Mesendoderm (in vitro differentiated cells): ENCODE results near the gene XKR7.

Experiments used
- DNase-seq: peaks from one replicate; pipeline ENCODE4 v3.0.0; 2013
- H2AK5ac ChIP-seq: 2 replicates; pipeline ENCODE4 v1.6.1; 2013; ENCODE audit warnings: low read length, inconsistent platforms
- H2BK120ac ChIP-seq: 2 replicates; pipeline ENCODE4 v1.6.1; 2013; ENCODE audit warnings: low read depth, mild to moderate bottlenecking, low read length, moderate library complexity, mixed read lengths
- H2BK15ac ChIP-seq: replicated peaks from 2 replicates; pipeline ENCODE4 v1.6.1; 2013; ENCODE audit warnings: low read depth, mild to moderate bottlenecking, moderate library complexity
- H2BK5ac ChIP-seq: 2 replicates; pipeline ENCODE4 v1.6.1; 2013; ENCODE audit warnings: low read length, inconsistent platforms
- H3K18ac ChIP-seq: 2 replicates; pipeline ENCODE4 v1.6.1; 2013; ENCODE audit warnings: mild to moderate bottlenecking, low read length, mixed read lengths
- H3K23ac ChIP-seq: one replicate; pipeline ENCODE4 v1.6.1; 2013; ENCODE audit warnings: low read length
- H3K27ac ChIP-seq: 2 replicates; pipeline ENCODE4 v1.5.1; 2013; ENCODE audit warnings: low read depth, mild to moderate bottlenecking, inconsistent platforms, low read length, moderate library complexity
- H3K27me3 ChIP-seq: 2 replicates; pipeline ENCODE4 v1.6.1; 2013; ENCODE audit warnings: low read length, control low read depth, mild to moderate bottlenecking, inconsistent platforms; ENCODE audit not compliant: insufficient read depth, poor library complexity
- H3K36me3 ChIP-seq: 2 replicates; pipeline ENCODE4 v1.6.1; 2013; ENCODE audit warnings: low read length, inconsistent platforms; ENCODE audit not compliant: control insufficient read depth, insufficient read depth
- H3K4ac ChIP-seq: one replicate; pipeline ENCODE4 v1.6.1; 2013; ENCODE audit warnings: low read depth, mild to moderate bottlenecking, low read length, moderate library complexity
- H3K4me1 ChIP-seq: 2 replicates; pipeline ENCODE4 v1.6.1; 2013; ENCODE audit warnings: low read depth, low read length, inconsistent platforms; ENCODE audit not compliant: control insufficient read depth
- H3K4me2 ChIP-seq: 2 replicates; pipeline ENCODE4 v1.6.1; 2013; ENCODE audit warnings: low read length
- H3K4me3 ChIP-seq: 2 replicates; pipeline ENCODE4 v1.5.1; 2013; ENCODE audit warnings: mild to moderate bottlenecking, low read length
- H3K56ac ChIP-seq: one replicate; pipeline ENCODE4 v1.6.1; 2013; ENCODE audit warnings: low read length
- H3K79me1 ChIP-seq: 2 replicates; pipeline ENCODE4 v1.6.1; 2013; ENCODE audit warnings: low read length, inconsistent platforms
- H3K79me2 ChIP-seq: 2 replicates; pipeline ENCODE4 v1.6.1; 2013; ENCODE audit warnings: mild to moderate bottlenecking, low read length; ENCODE audit not compliant: control insufficient read depth, insufficient read depth
- H3K9ac ChIP-seq: 2 replicates; pipeline ENCODE4 v1.6.1; 2013; ENCODE audit warnings: low read length, inconsistent platforms
- H4K5ac ChIP-seq: one replicate; pipeline ENCODE4 v1.6.1; 2013; ENCODE audit warnings: low read length
- H4K8ac ChIP-seq: one replicate; pipeline ENCODE4 v1.6.1; 2013; ENCODE audit warnings: low read depth, mild to moderate bottlenecking, control low read depth, low read length, moderate library complexity
- WGBS: extraction: QIAGEN DNeasy Blood & Tissue Kit; methylation state at CpG from one replicate; pipeline ENCODE4 v1.1.7; 2013; ENCODE audit warnings: low lambda C conversion rate, missing lambda C conversion rate; ENCODE audit not compliant: insufficient coverage; ENCODE audit errors: extremely low coverage; 5-methylcytosine and 5-hydroxymethylcytosine counted together

XKR7 gene

GRCh38 chr20:31988430-31989015 is 20.6 kb downstream of the XKR7 start:
- Histone ChIP-seq H3K4me1 (no peaks in the 10 kb centered on the region), H3K4me2 (no peak overlapping the region), H4K8ac (no peak overlapping the region), H3K79me1 (no peaks in the 10 kb centered on the region), H2BK15ac (no peak overlapping the region), H3K18ac (no peak overlapping the region), H3K4ac (no peak overlapping the region), H3K27ac (no peak overlapping the region), H2BK120ac (no peak overlapping the region), H3K9ac (no peak overlapping the region), H3K36me3 (no peaks in the 10 kb centered on the region), H3K79me2 (no peaks in the 10 kb centered on the region), H3K23ac (no peak overlapping the region), H2BK5ac (no peak overlapping the region), H2AK5ac (no peak overlapping the region), H3K4me3 (no peak overlapping the region), H4K5ac (no peak overlapping the region), H3K27me3 (no peaks in the 10 kb centered on the region), H3K56ac (no peak overlapping the region)
- WGBS: no CpG with 5 or more reads among the region's 5 CpGs
- no peak for DNase-seq

GRCh38 chr20:31989030-31989645 is 21.2 kb downstream of the XKR7 start:
- H3K4ac ChIP-seq: no peak overlapping the region
- H2BK5ac ChIP-seq: no peak overlapping the region

GRCh38 chr20:31990641-31991338 is 22.8 kb downstream of the XKR7 start:
- H4K5ac ChIP-seq: no peak overlapping the region
- no peak overlapping the region for H3K4me3 ChIP-seq

More at GRCh38 chr20:31989030-31989645, 21.2 kb downstream of the XKR7 start:
- Histone ChIP-seq H2BK15ac (no peak overlapping the region), H3K23ac (no peak overlapping the region), H3K79me1 (no peaks in the 10 kb centered on the region), H3K4me2 (no peak overlapping the region), H3K27me3 (peaks cover 2% of the 10 kb centered on the region), H4K8ac (no peak overlapping the region), H3K27ac (no peak overlapping the region), H3K79me2 (no peaks in the 10 kb centered on the region), H3K4me1 (no peaks in the 10 kb centered on the region), H4K5ac (no peak overlapping the region), H3K18ac (no peak overlapping the region), H3K36me3 (no peaks in the 10 kb centered on the region), H2BK120ac (no peak overlapping the region), H3K4me3 (no peak overlapping the region), H3K56ac (no peak overlapping the region), H3K9ac (no peak overlapping the region), H2AK5ac (no peak overlapping the region)
- no peak for DNase-seq
- WGBS: no CpG with 5 or more reads among the region's 8 CpGs

GRCh38 chr20:31991339-31991705 is 23.4 kb downstream of the XKR7 start:
- Histone ChIP-seq H3K36me3 (no peaks in the 10 kb centered on the region), H3K79me1 (no peaks in the 10 kb centered on the region), H3K27ac (no peak overlapping the region), H2BK5ac (no peak overlapping the region), H3K27me3 (peaks cover 13% of the 10 kb centered on the region), H3K18ac (no peak overlapping the region), H3K9ac (no peak overlapping the region), H4K8ac (no peak overlapping the region), H3K4me3 (no peak overlapping the region), H3K23ac (no peak overlapping the region), H2BK15ac (no peak overlapping the region), H3K4me2 (no peak overlapping the region), H2BK120ac (no peak overlapping the region), H3K4ac (no peak overlapping the region), H3K79me2 (no peaks in the 10 kb centered on the region), H3K4me1 (no peaks in the 10 kb centered on the region), H4K5ac (no peak overlapping the region), H2AK5ac (no peak overlapping the region), H3K56ac (no peak overlapping the region)
- WGBS: no CpG with 5 or more reads among the region's 1 CpG
- no peak for DNase-seq

More at GRCh38 chr20:31990641-31991338, 22.8 kb downstream of the XKR7 start:
- no peak overlapping the region for H3K27ac ChIP-seq
- no peak overlapping the region for H3K56ac ChIP-seq
- no peaks in the 10 kb centered on the region for H3K36me3 ChIP-seq
- DNase-seq: no peak
- no peak overlapping the region for H2AK5ac ChIP-seq
- H3K27me3 ChIP-seq: peaks cover 13% of the 10 kb centered on the region
- no peaks in the 10 kb centered on the region for H3K79me2 ChIP-seq
- no peak overlapping the region for H3K4ac ChIP-seq
- H3K4me2 ChIP-seq: no peak overlapping the region
- H3K23ac ChIP-seq: no peak overlapping the region
- H4K8ac ChIP-seq: no peak overlapping the region
- no peak overlapping the region for H2BK15ac ChIP-seq
- no peak overlapping the region for H3K9ac ChIP-seq
- WGBS: no CpG with 5 or more reads among the region's 6 CpGs
- H2BK120ac ChIP-seq: no peak overlapping the region
- H2BK5ac ChIP-seq: no peak overlapping the region
- no peaks in the 10 kb centered on the region for H3K79me1 ChIP-seq
- no peak overlapping the region for H3K18ac ChIP-seq
- no peaks in the 10 kb centered on the region for H3K4me1 ChIP-seq

GRCh38 chr20:31992086-31992485 is 24.1 kb downstream of the XKR7 start:
- Histone ChIP-seq H4K8ac (no peak overlapping the region), H3K4me1 (no peaks in the 10 kb centered on the region), H2BK120ac (no peak overlapping the region), H3K27ac (no peak overlapping the region), H3K56ac (no peak overlapping the region), H2BK15ac (no peak overlapping the region), H3K18ac (no peak overlapping the region), H2AK5ac (no peak overlapping the region), H4K5ac (no peak overlapping the region), H3K4me2 (no peak overlapping the region), H3K79me2 (no peaks in the 10 kb centered on the region), H3K79me1 (no peaks in the 10 kb centered on the region), H2BK5ac (no peak overlapping the region), H3K23ac (no peak overlapping the region), H3K36me3 (no peaks in the 10 kb centered on the region), H3K27me3 (peaks cover 13% of the 10 kb centered on the region), H3K4me3 (no peak overlapping the region), H3K4ac (no peak overlapping the region), H3K9ac (no peak overlapping the region)
- DNase-seq: no peak
- no CpG with 5 or more reads among the region's 2 CpGs for WGBS
